IMR-90 (cell line): Measurements from ENCODE around the gene TAF1B. TPM values are rescaled to one million over a fixed set of nuclear protein-coding genes. Genes with fewer than 3 reads are reported as not detected.

ENCODE experiments used
- ATAC-seq: fragments of 200-7000 bp; cut with Tn5 transposase; 2 replicates; pipeline ENCODE4 v1.9.1; 2020; ENCODE audit warnings: low read depth, mild to moderate bottlenecking, moderate library complexity
- BruUV-seq: library from RNA; stranded (reverse); fragments of 400-500 nt; replicated peaks from 2 replicates; lab custom pipeline; 2021; lab: Mats Ljungman, UMichigan
- CTCF ChIA-PET: fragments of 300-600 bp; formaldehyde crosslinking; extraction: SDS; loops from one replicate; lab custom pipeline; 2021; ENCODE audit warnings: antibody characterized with exemption; lab: Yijun Ruan, JAX
- POLR2A ChIA-PET: fragments of 300-600 bp; sonication (Branson Sonifier 250); formaldehyde crosslinking; loops from one replicate; lab custom pipeline; 2022; ENCODE audit warnings: antibody characterized with exemption; ENCODE audit not compliant: unreplicated experiment; lab: Charles Lee
- DNase-seq: peaks from one replicate; pipeline ENCODE4 v3.0.0; 2013
- H2AFZ ChIP-seq: replicated peaks from 2 replicates; pipeline ENCODE3; 2013; ENCODE audit warnings: low read length, mild to moderate bottlenecking; ENCODE audit not compliant: poor library complexity
- H2AK5ac ChIP-seq: 2 replicates; pipeline ENCODE4 v1.6.1; 2013; ENCODE audit warnings: low read depth, low read length, inconsistent platforms
- H2AK9ac ChIP-seq: replicated peaks from 2 replicates; pipeline ENCODE3; 2013; ENCODE audit warnings: mild to moderate bottlenecking, low read depth, low read length, moderate library complexity; ENCODE audit not compliant: poor library complexity
- H2BK120ac ChIP-seq: 2 replicates; pipeline ENCODE4 v1.6.1; 2013; ENCODE audit warnings: low read depth, low read length, inconsistent platforms
- H2BK15ac ChIP-seq: 3 replicates; pipeline ENCODE4 v1.6.1; 2013; ENCODE audit warnings: low read depth, low read length, inconsistent platforms
- H2BK20ac ChIP-seq: 2 replicates; pipeline ENCODE4 v1.6.1; 2013; ENCODE audit warnings: low read depth, mild to moderate bottlenecking, inconsistent platforms, low read length, moderate library complexity
- H2BK5ac ChIP-seq: 2 replicates; pipeline ENCODE4 v1.6.1; 2013; ENCODE audit warnings: mild to moderate bottlenecking, low read depth, low read length, inconsistent platforms; ENCODE audit not compliant: poor library complexity, severe bottlenecking
- H3K14ac ChIP-seq: replicated peaks from 2 replicates; pipeline ENCODE4 v1.6.1; 2013; ENCODE audit warnings: low read depth, low read length, inconsistent platforms
- H3K18ac ChIP-seq: 2 replicates; pipeline ENCODE4 v1.6.1; 2013; ENCODE audit warnings: low read depth, low read length, control low read depth
- H3K23ac ChIP-seq: 2 replicates; pipeline ENCODE4 v1.6.1; 2013; ENCODE audit warnings: low read depth, low read length, inconsistent platforms
- H3K27ac ChIP-seq: 2 replicates; pipeline ENCODE4 v1.5.1; 2013; ENCODE audit warnings: mild to moderate bottlenecking, control low read depth, low read length; ENCODE audit not compliant: insufficient read depth
- H3K27me3 ChIP-seq: 2 replicates; pipeline ENCODE4 v1.6.1; 2013; ENCODE audit warnings: low read length; ENCODE audit not compliant: control insufficient read depth, insufficient read depth
- H3K36me3 ChIP-seq: 2 replicates; pipeline ENCODE4 v1.6.1; 2013; ENCODE audit warnings: low read length, mixed read lengths; ENCODE audit not compliant: control insufficient read depth, insufficient read depth
- H3K4ac ChIP-seq: 2 replicates; pipeline ENCODE4 v1.6.1; 2013; ENCODE audit warnings: low read depth, low read length, inconsistent platforms
- H3K4me1 ChIP-seq: 2 replicates; pipeline ENCODE4 v1.6.1; 2013; ENCODE audit warnings: low read length, mixed read lengths; ENCODE audit not compliant: control insufficient read depth, insufficient read depth
- H3K4me2 ChIP-seq: 2 replicates; pipeline ENCODE4 v1.6.1; 2013; ENCODE audit warnings: low read depth, mild to moderate bottlenecking, control low read depth, low read length, moderate library complexity
- H3K4me3 ChIP-seq: 2 replicates; pipeline ENCODE4 v1.5.1; 2013; ENCODE audit warnings: low read depth, mild to moderate bottlenecking, control low read depth, low read length, moderate library complexity; ENCODE audit not compliant: insufficient read depth
- H3K56ac ChIP-seq: 2 replicates; pipeline ENCODE4 v1.6.1; 2013; ENCODE audit warnings: low read length, inconsistent platforms; ENCODE audit not compliant: insufficient read depth; ENCODE audit errors: extremely low read depth
- H3K79me1 ChIP-seq, 2 experiments: 2 replicates each; pipeline ENCODE4 v1.6.1; 2013; ENCODE audit warnings: low read length in 2 of 2, inconsistent platforms in 1 of 2, low read depth in 1 of 2
- H3K9ac ChIP-seq: 2 replicates; pipeline ENCODE4 v1.6.1; 2013; ENCODE audit warnings: low read depth, low read length, control low read depth
- H3K9me1 ChIP-seq: 2 replicates; pipeline ENCODE4 v1.6.1; 2013; ENCODE audit warnings: low read length, inconsistent platforms; ENCODE audit not compliant: insufficient read depth
- H3K9me3 ChIP-seq: 2 replicates; pipeline ENCODE4 v1.6.1; 2013; ENCODE audit warnings: low read length; ENCODE audit not compliant: control insufficient read depth, insufficient read depth
- H4K20me1 ChIP-seq: 2 replicates; pipeline ENCODE4 v1.6.1; 2013; ENCODE audit warnings: low read length, inconsistent platforms; ENCODE audit not compliant: insufficient read depth
- H4K5ac ChIP-seq: 2 replicates; pipeline ENCODE4 v1.6.1; 2013; ENCODE audit warnings: mild to moderate bottlenecking, low read depth, low read length, control low read depth
- H4K8ac ChIP-seq, 2 experiments: 2 replicates each; pipeline ENCODE4 v1.6.1; 2013; ENCODE audit warnings: low read depth in 2 of 2, low read length in 2 of 2, control low read depth in 1 of 2, inconsistent platforms in 1 of 2
- H4K91ac ChIP-seq: 2 replicates; pipeline ENCODE4 v1.6.1; 2013; ENCODE audit warnings: low read depth, low read length, inconsistent platforms; ENCODE audit not compliant: insufficient read depth
- BHLHE40 ChIP-seq: fragments of 150-350 bp; IDR thresholded peaks from 2 replicates; pipeline ENCODE4 v1.6.1; 2016; ENCODE audit warnings: mild to moderate bottlenecking, low read depth, low read length
- CHD1 ChIP-seq: IDR thresholded peaks from 2 replicates; pipeline ENCODE4 v1.6.1; 2012; ENCODE audit warnings: low read depth, low read length, improper control_type of control experiment
- CTCF ChIP-seq: conservative IDR thresholded peaks from 2 replicates; pipeline ENCODE4 v1.5.1; 2012; ENCODE audit warnings: mild to moderate bottlenecking, low read depth, low read length, improper control_type of control experiment
- ELK1 ChIP-seq: fragments of 150-350 bp; IDR thresholded peaks from 2 replicates; pipeline ENCODE4 v1.6.1; 2016; ENCODE audit warnings: low read depth, mild to moderate bottlenecking, low read length, moderate library complexity, borderline replicate concordance
- FOS ChIP-seq: fragments of 150-350 bp; IDR thresholded peaks from 2 replicates; pipeline ENCODE4 v1.6.1; 2016; ENCODE audit warnings: low read depth, low read length
- MAFK ChIP-seq: IDR thresholded peaks from 2 replicates; pipeline ENCODE4 v1.6.1; 2012; ENCODE audit warnings: low read depth, low read length, improper control_type of control experiment
- MAZ ChIP-seq: IDR thresholded peaks from 2 replicates; pipeline ENCODE4 v1.6.1; 2012; ENCODE audit warnings: low read depth, mild to moderate bottlenecking, low read length, improper control_type of control experiment, moderate library complexity, borderline replicate concordance
- NFE2L2 ChIP-seq: fragments of 150-350 bp; IDR thresholded peaks from 2 replicates; pipeline ENCODE4 v1.6.1; 2016; ENCODE audit warnings: low read depth, mild to moderate bottlenecking, low read length
- POLR2A ChIP-seq: IDR thresholded peaks from 2 replicates; pipeline ENCODE4 v1.6.1; 2012; ENCODE audit warnings: mild to moderate bottlenecking, low read depth, low read length
- RAD21 ChIP-seq: IDR thresholded peaks from 2 replicates; pipeline ENCODE4 v1.6.1; 2012; ENCODE audit warnings: low read length, improper control_type of control experiment
- RFX5 ChIP-seq: IDR thresholded peaks from 2 replicates; pipeline ENCODE4 v1.8.0; 2012; ENCODE audit warnings: low read depth, mild to moderate bottlenecking, low read length, moderate library complexity
- SMC3 ChIP-seq: fragments of 150-350 bp; IDR thresholded peaks from 2 replicates; pipeline ENCODE4 v1.6.1; 2016; ENCODE audit warnings: low read depth, mild to moderate bottlenecking, antibody characterized with exemption, low read length, moderate library complexity
- WGBS, 2 experiments: methylation state at CpG; one replicate each; pipeline versions ENCODE4 v1.1.5 to v1.1.7; 2013; ENCODE audit warnings: missing lambda C conversion rate in 2 of 2; ENCODE audit not compliant: insufficient read length in 1 of 2; ENCODE audit errors: extremely low coverage in 2 of 2; 5-methylcytosine and 5-hydroxymethylcytosine counted together
- dilution Hi-C: fragments of 300-500 bp; cut with HindIII; formaldehyde crosslinking; loops from one replicate; pipeline ENCODE4 v1.14.3; 2018; ENCODE audit warnings: low sequenced_read_pairs; ENCODE audit not compliant: unreplicated experiment
- in situ Hi-C: fragments of 300-500 bp; cut with MboI; formaldehyde crosslinking; loops from 3 replicates; pipeline ENCODE4 v1.14.3; 2019; ENCODE audit warnings: low sequenced_read_pairs, inconsistent platforms, mixed read lengths
- intact Hi-C: fragments of 100-400 bp; cut with micrococcal nuclease; formaldehyde crosslinking; loops from 2 replicates; pipeline ENCODE4 v1.10.0; 2022
- polyA plus RNA-seq, 3 experiments: library from polyadenylated mRNA; depleted of rRNA; stranded (reverse); fragments of >200 nt; gene quantifications; 2 replicates each; pipeline ENCODE4 v1.2.3, GENCODE V29; 2012; ENCODE audit warnings: low replicate concordance in 1 of 3
- total RNA-seq: library from RNA; depleted of rRNA; stranded (reverse); fragments of >200 nt; gene quantifications from 2 replicates; pipeline ENCODE4 v1.2.3, GENCODE V29; 2012
- TF ChIP-seq, protein P1 (sequence below): fragments of 150-350 bp; IDR thresholded peaks from 2 replicates; pipeline ENCODE4 v1.6.1; 2017; ENCODE audit warnings: mild to moderate bottlenecking, antibody characterized with exemption, low read length, low read depth

Gene TAF1B
- total and polyA plus RNA-seq, 2 of the 4 experiments (the other 2 are of a cell fraction): 8.4 to 19.9 TPM

DNA sequence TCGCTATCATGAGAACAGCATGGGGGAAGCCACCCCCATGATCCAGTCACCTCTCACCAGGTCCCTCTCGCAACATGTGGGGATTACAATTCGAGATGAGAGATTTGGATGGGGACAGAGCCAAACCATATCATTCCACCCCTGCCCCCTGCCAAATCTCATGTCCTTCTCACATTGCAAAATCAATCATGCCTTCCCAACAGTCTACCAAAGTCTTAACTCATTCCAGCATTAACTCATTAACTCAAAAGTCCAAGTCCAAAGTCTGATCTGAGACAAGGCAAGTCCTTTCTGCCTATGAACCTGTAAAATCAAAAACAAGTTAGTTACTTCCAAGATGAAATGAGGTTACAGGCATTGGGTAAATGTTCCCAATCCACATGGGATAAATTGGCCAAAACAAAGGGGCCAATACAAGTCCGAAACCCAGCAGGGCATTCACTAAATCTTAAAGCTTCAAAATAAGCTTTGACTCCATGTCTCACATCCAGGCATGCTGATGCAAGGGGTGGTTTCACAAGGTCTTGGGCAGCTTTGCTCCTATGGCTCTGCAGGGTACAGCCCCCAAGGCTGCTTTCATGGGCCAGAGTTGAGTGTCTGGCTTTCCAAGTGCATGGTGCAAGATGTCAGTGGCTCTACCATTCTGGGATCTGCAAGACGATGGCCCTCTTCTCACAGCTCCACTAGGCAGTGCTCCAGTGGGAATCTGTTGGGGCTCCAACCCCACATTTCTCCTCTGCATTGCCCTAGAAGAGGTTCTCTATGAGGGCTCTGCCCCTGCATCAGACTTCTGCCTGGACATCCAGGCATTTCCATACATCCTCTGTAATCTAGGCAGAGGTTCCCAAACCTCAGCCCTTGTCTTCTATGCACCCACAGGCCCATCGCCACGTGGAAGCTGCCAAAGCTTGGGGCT lies 14.8 kb downstream of the TAF1B start (continued):
- no peak for TF ChIP-seq MAFK

DNA sequence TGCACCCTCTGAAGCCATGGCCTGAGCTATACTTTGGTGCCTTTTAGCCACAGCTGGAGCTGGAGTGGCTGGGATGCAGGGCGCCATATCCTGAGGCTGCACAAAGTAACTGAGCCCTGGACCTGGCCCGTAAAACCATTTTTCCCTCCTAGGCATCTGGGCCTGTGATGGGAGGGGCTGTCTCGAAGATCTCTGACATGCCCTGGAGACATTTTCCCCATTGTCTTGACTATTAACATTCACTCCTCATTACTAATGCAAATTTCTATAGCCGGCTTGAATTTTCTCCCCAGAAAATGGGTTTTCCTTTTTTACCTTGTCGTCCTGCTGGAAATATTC lies 15.4 kb downstream of the TAF1B start:
- CTCF ChIA-PET: no interaction called here
- Histone ChIP-seq H2BK15ac (no peak overlapping the region), H2AK9ac (no peak overlapping the region), H3K9me1 (no peaks in the 10 kb centered on the region), H3K4ac (no peak overlapping the region), H3K9ac (no peak overlapping the region), H2BK5ac (no peak overlapping the region), H3K14ac (no peak overlapping the region), H3K23ac (no peak overlapping the region), H3K27me3 (no peaks in the 10 kb centered on the region), H3K4me3 (no peak overlapping the region), H3K36me3 (peaks cover 35% of the 10 kb centered on the region), H2AFZ (no peak overlapping the region), H2BK20ac (no peak overlapping the region), H4K8ac (no peak overlapping the region), H3K4me2 (no peak overlapping the region), H4K91ac (no peak overlapping the region), H3K79me1 (0 out of 4 replicates have a peak, but pooled peaks cover 0 to 4% of the 10 kb centered on the region in 2 experiments), H3K4me1 (no peaks in the 10 kb centered on the region), H3K56ac (no peak overlapping the region), H2AK5ac (no peak overlapping the region), H3K27ac (no peak overlapping the region), H3K9me3 (peaks cover 23% of the 10 kb centered on the region), H3K18ac (no peak overlapping the region), H4K5ac (no peak overlapping the region), H2BK120ac (no peak overlapping the region), H4K20me1 (no peaks in the 10 kb centered on the region)
- intact Hi-C loops: no loop called here
- POLR2A ChIA-PET: no interaction called here
- ATAC-seq: no peak
- WGBS, 2 experiments: no CpG with 5 or more reads among the region's 5 CpGs
- DNase-seq: no peak
- dilution Hi-C loops: no loop called here
- BruUV-seq: no TSS peak
- in situ Hi-C loops: no loop called here
- TF ChIP-seq BHLHE40 (no peak), RAD21 (no peak), FOS (no peak), NFE2L2 (no peak), CTCF (no peak), SMC3 (no peak), ELK1 (no peak), POLR2A (no peak), RFX5 (no peak), MAZ (no peak), MAFK (no peak), CHD1 (no peak)
- TF ChIP-seq, protein P1, sequence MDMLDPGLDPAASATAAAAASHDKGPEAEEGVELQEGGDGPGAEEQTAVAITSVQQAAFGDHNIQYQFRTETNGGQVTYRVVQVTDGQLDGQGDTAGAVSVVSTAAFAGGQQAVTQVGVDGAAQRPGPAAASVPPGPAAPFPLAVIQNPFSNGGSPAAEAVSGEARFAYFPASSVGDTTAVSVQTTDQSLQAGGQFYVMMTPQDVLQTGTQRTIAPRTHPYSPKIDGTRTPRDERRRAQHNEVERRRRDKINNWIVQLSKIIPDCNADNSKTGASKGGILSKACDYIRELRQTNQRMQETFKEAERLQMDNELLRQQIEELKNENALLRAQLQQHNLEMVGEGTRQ: no peak
